Neutrophil (primary cell): ENCODE measurements around the gene INTS3.
A peak's percentile ranks its signal among the peaks of the same experiment; 100 is the strongest.

Experiments used
- H3K27ac ChIP-seq: fragments of 200-600 bp; sonication (generic); 2 replicates; pipeline ENCODE4 v1.5.1; 2016; ENCODE audit warnings: mild to moderate bottlenecking, moderate library complexity
- H3K27me3 ChIP-seq: fragments of 200-600 bp; sonication (generic); 2 replicates; pipeline ENCODE4 v1.6.0; 2016; ENCODE audit warnings: mild to moderate bottlenecking
- H3K36me3 ChIP-seq: fragments of 200-600 bp; sonication (generic); 2 replicates; pipeline ENCODE4 v1.5.1; 2017
- H3K4me1 ChIP-seq, 2 experiments: fragments of 200-600 bp in 1 of 2; sonication (generic) in 1 of 2; 1 replicate in 1 of 2; 2 replicates in 1 of 2; pipeline versions ENCODE4 v1.5.1 to v1.6.1; 2013 to 2016; ENCODE audit warnings: low read depth in 1 of 2, low read length in 1 of 2, mild to moderate bottlenecking in 1 of 2, moderate library complexity in 1 of 2; ENCODE audit not compliant: control insufficient read depth in 1 of 2, insufficient read depth in 1 of 2
- H3K4me3 ChIP-seq, 2 experiments: fragments of 200-600 bp in 1 of 2; sonication (generic) in 1 of 2; 1 replicate in 1 of 2; 2 replicates in 1 of 2; pipeline ENCODE4 v1.5.1; 2013 to 2016; ENCODE audit warnings: low read depth in 1 of 2, low read length in 1 of 2, mild to moderate bottlenecking in 1 of 2, moderate library complexity in 1 of 2
- H3K9me3 ChIP-seq: fragments of 200-600 bp; sonication (generic); 2 replicates; pipeline ENCODE4 v1.5.1; 2016
- CTCF ChIP-seq: fragments of 200-600 bp; sonication (generic); IDR thresholded peaks from 2 replicates; pipeline ENCODE4 v1.5.1; 2016; ENCODE audit warnings: antibody characterized with exemption

The INTS3 gene

GRCh38 chr1:153746174-153746573 lies 18.3 kb downstream of the INTS3 start:
- no peak for TF ChIP-seq CTCF
- Histone ChIP-seq H3K27ac (no peak overlapping the region), H3K36me3 (peaks cover 92% of the 10 kb centered on the region), H3K9me3 (no peaks in the 10 kb centered on the region), H3K4me1 (no peaks in the 10 kb centered on the region), H3K4me3 (no peak overlapping the region), H3K27me3 (no peaks in the 10 kb centered on the region)

- Histone ChIP-seq H3K9me3 (no peaks in the 10 kb centered on the region), H3K4me1 (no peaks in the 10 kb centered on the region), H3K27ac (peak overlapping the region; percentile 9), H3K36me3 (peaks cover 90% of the 10 kb centered on the region), H3K4me3 (no peak overlapping the region), H3K27me3 (no peaks in the 10 kb centered on the region)
- no peak for TF ChIP-seq CTCF
These were observed 21.1 kb downstream of the INTS3 start for GRCh38 chr1:153748903-153749302.

GRCh38 chr1:153749408-153750005 lies 21.7 kb downstream of the INTS3 start:
- peak overlapping the region; percentile 27 for H3K27ac ChIP-seq
- peaks cover 90% of the 10 kb centered on the region for H3K36me3 ChIP-seq
- no peaks in the 10 kb centered on the region for H3K9me3 ChIP-seq
- TF ChIP-seq CTCF, result peak; percentile 98
- H3K4me3 ChIP-seq, result no peak overlapping the region
- no peaks in the 10 kb centered on the region for H3K27me3 ChIP-seq
- H3K4me1 ChIP-seq, result no peaks in the 10 kb centered on the region

GRCh38 chr1:153750026-153750995 lies 22.5 kb downstream of the INTS3 start:
- TF ChIP-seq CTCF, result no peak
- no peaks in the 10 kb centered on the region for H3K9me3 ChIP-seq
- H3K4me3 ChIP-seq, result no peak overlapping the region
- H3K27me3 ChIP-seq, result no peaks in the 10 kb centered on the region
- H3K36me3 ChIP-seq, result peaks cover 91% of the 10 kb centered on the region
- no peaks in the 10 kb centered on the region for H3K4me1 ChIP-seq
- peak overlapping the region; percentile 27 for H3K27ac ChIP-seq

GRCh38 chr1:153752072-153752471 lies 24.2 kb downstream of the INTS3 start:
- no peak for TF ChIP-seq CTCF
- H3K27ac ChIP-seq, result no peak overlapping the region
- H3K9me3 ChIP-seq, result no peaks in the 10 kb centered on the region
- no peak overlapping the region for H3K4me3 ChIP-seq
- no peaks in the 10 kb centered on the region for H3K27me3 ChIP-seq
- no peaks in the 10 kb centered on the region for H3K4me1 ChIP-seq
- peaks cover 90% of the 10 kb centered on the region for H3K36me3 ChIP-seq
